HG02610 (cell line): ENCODE measurements around the gene MRPS18A.
"Not testable (repeated sequence)": the region's sequence is repeated elsewhere in the genome, so short reads cannot be mapped to it uniquely, and the experiment has no call there.

ENCODE experiments used
- ATAC-seq: cut with Tn5 transposase; IDR thresholded peaks from one replicate; pipeline ENCODE4 v1.9.1; 2021; ENCODE audit warnings: mild to moderate bottlenecking, moderate library complexity; ENCODE audit not compliant: unreplicated experiment

Gene MRPS18A

GRCh38 chr6:43717822-43718221 is 30.2 kb upstream of the MRPS18A start:
- ATAC-seq, result no peak

- no peak for ATAC-seq
Measured at GRCh38 chr6:43717389-43717788, 29.8 kb upstream of the MRPS18A start.

- no peak for ATAC-seq
Measured at GRCh38 chr6:43716099-43716498, 28.5 kb upstream of the MRPS18A start.

- ATAC-seq, result peak; percentile 90
Measured at GRCh38 chr6:43715056-43715788, 27.6 kb upstream of the MRPS18A start.

- peak; percentile 17 for ATAC-seq
Measured at GRCh38 chr6:43714311-43715055, 26.9 kb upstream of the MRPS18A start.

- ATAC-seq, result no peak
Measured at GRCh38 chr6:43713643-43714310, 26.2 kb upstream of the MRPS18A start.

GRCh38 chr6:43712579-43712978 is 25.0 kb upstream of the MRPS18A start:
- no peak for ATAC-seq

- no peak for ATAC-seq
Measured at GRCh38 chr6:43710576-43710975, 23.0 kb upstream of the MRPS18A start.

GRCh38 chr6:43709654-43710303 is 22.2 kb upstream of the MRPS18A start:
- ATAC-seq, result no peak

- no peak for ATAC-seq
Measured at GRCh38 chr6:43708860-43709653, 21.5 kb upstream of the MRPS18A start.

GRCh38 chr6:43707767-43708166 is 20.2 kb upstream of the MRPS18A start:
- ATAC-seq, result no peak

- no peak for ATAC-seq
Measured at GRCh38 chr6:43707269-43707668, 19.7 kb upstream of the MRPS18A start.

GRCh38 chr6:43706788-43707187 is 19.2 kb upstream of the MRPS18A start:
- no peak for ATAC-seq

GRCh38 chr6:43705996-43706395 is 18.4 kb upstream of the MRPS18A start:
- ATAC-seq, result no peak

GRCh38 chr6:43703512-43704429 is 16.2 kb upstream of the MRPS18A start:
- ATAC-seq, result no peak

- ATAC-seq, result peak; percentile 79
Measured at GRCh38 chr6:43702534-43703440, 15.2 kb upstream of the MRPS18A start.

GRCh38 chr6:43702171-43702533 is 14.6 kb upstream of the MRPS18A start:
- no peak for ATAC-seq

GRCh38 chr6:43700939-43701560 is 13.5 kb upstream of the MRPS18A start:
- ATAC-seq, result not testable (repeated sequence)
